Keratinocyte (primary cell): ENCODE results near the gene ADGRV1.

Source experiments
- EZH2 ChIP-seq: IDR thresholded peaks from one replicate; pipeline ENCODE4 v1.6.1; 2012; ENCODE audit warnings: inconsistent platforms, mild to moderate bottlenecking, low read length, moderate library complexity
- TF ChIP-seq, protein P1 (sequence below), 3 experiments: IDR thresholded peaks in 1 of 3; conservative IDR thresholded peaks in 1 of 3; optimal IDR thresholded peaks in 1 of 3; 2 replicates in 2 of 3; 3 replicates in 1 of 3; pipeline versions ENCODE3 to v1.5.1; 2011; ENCODE audit warnings: low read length in 3 of 3, mild to moderate bottlenecking in 3 of 3, moderate library complexity in 2 of 3, control low read depth in 1 of 3, inconsistent platforms in 1 of 3; ENCODE audit not compliant: insufficient read depth in 2 of 3; ENCODE audit errors: extremely low read depth in 1 of 3

DNA sequence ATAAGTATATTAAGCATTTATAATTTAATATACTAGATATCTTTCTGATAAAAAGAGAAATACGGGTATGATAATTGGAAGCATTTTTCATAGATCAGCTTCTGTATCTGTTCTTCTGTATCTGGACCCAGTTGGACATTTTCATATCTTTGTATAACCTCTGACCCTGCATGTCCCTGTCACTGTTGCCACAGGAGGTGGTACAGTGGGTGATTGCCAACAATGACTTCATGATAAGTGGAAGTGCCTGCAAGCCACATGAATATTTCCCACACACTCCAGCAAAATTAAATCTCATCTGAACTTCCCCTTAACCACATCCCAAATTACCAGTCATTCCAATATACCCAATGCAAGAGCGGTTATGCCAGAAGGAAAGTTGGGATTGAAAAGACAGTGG lies 448.1 kb downstream of the ADGRV1 start:
- TF ChIP-seq, protein P1, sequence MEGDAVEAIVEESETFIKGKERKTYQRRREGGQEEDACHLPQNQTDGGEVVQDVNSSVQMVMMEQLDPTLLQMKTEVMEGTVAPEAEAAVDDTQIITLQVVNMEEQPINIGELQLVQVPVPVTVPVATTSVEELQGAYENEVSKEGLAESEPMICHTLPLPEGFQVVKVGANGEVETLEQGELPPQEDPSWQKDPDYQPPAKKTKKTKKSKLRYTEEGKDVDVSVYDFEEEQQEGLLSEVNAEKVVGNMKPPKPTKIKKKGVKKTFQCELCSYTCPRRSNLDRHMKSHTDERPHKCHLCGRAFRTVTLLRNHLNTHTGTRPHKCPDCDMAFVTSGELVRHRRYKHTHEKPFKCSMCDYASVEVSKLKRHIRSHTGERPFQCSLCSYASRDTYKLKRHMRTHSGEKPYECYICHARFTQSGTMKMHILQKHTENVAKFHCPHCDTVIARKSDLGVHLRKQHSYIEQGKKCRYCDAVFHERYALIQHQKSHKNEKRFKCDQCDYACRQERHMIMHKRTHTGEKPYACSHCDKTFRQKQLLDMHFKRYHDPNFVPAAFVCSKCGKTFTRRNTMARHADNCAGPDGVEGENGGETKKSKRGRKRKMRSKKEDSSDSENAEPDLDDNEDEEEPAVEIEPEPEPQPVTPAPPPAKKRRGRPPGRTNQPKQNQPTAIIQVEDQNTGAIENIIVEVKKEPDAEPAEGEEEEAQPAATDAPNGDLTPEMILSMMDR (optimal IDR thresholded peaks at IDR 0.05 in 1 of 3, IDR thresholded peaks at IDR 0.05 in 1 of 3, conservative IDR thresholded peaks at IDR 0.05 in 1 of 3; ENCODE audit: extremely low read depth in 1 of 3, insufficient read depth in 2 of 3, low read length in 3 of 3), result no peak
- no peak for TF ChIP-seq EZH2
